ENCODE results near the gene OXSR1.
"Not testable (repeated sequence)": the region's sequence is repeated elsewhere in the genome, so short reads cannot be mapped to it uniquely, and the experiment has no call there.

The OXSR1 gene

GRCh38 chr3:38128303-38128655 is 37.1 kb upstream of the OXSR1 start:
- DNase-seq: no peak

GRCh38 chr3:38129058-38129457 is 36.3 kb upstream of the OXSR1 start:
- DNase-seq: no peak

GRCh38 chr3:38130631-38131065 is 34.7 kb upstream of the OXSR1 start:
- DNase-seq: no peak

GRCh38 chr3:38131621-38132369 is 33.5 kb upstream of the OXSR1 start:
- DNase-seq: no peak

GRCh38 chr3:38133209-38133556 is 32.2 kb upstream of the OXSR1 start:
- DNase-seq: no peak

- DNase-seq: no peak
Observed at GRCh38 chr3:38133557-38134405, 31.6 kb upstream of the OXSR1 start.

GRCh38 chr3:38134517-38135143 is 30.7 kb upstream of the OXSR1 start:
- DNase-seq: not testable (repeated sequence)

GRCh38 chr3:38135621-38136277 is 29.6 kb upstream of the OXSR1 start:
- DNase-seq: not testable (repeated sequence)

- DNase-seq: no peak
Observed at GRCh38 chr3:38136393-38136776, 29.0 kb upstream of the OXSR1 start.

- peak; percentile 92 for DNase-seq
Observed at GRCh38 chr3:38136777-38137614, 28.3 kb upstream of the OXSR1 start, which contains the start of gene ACAA1. Gene ACAA1, minus strand, starts transcription at chr3:38137127. Its CDS starts 92 bp downstream, at chr3:38137035.

GRCh38 chr3:38137615-38138348 is 27.6 kb upstream of the OXSR1 start:
- peak; percentile 41 for DNase-seq

GRCh38 chr3:38138349-38139190 is 26.8 kb upstream of the OXSR1 start, which contains the start of gene MYD88:
Gene MYD88, plus strand, starts transcription at chr3:38138661. Its CDS starts 40 bp downstream, at chr3:38138701.
- DNase-seq: peak; percentile 23

- DNase-seq: no peak
Observed at GRCh38 chr3:38139191-38139590, 26.1 kb upstream of the OXSR1 start.

- no peak for DNase-seq
Observed at GRCh38 chr3:38139652-38140051, 25.7 kb upstream of the OXSR1 start.

- no peak for DNase-seq
Observed at GRCh38 chr3:38140326-38141172, 24.8 kb upstream of the OXSR1 start.

GRCh38 chr3:38141173-38141951 is 24.0 kb upstream of the OXSR1 start:
- no peak for DNase-seq

GRCh38 chr3:38141952-38142273 is 23.4 kb upstream of the OXSR1 start:
- DNase-seq: no peak

GRCh38 chr3:38142959-38143358 is 22.4 kb upstream of the OXSR1 start:
- DNase-seq: no peak

GRCh38 chr3:38143511-38143910 is 21.8 kb upstream of the OXSR1 start:
- DNase-seq: no peak
